Dendritic cell treated with granulocyte-macrophage colony-stimulating factor and Interleukin-4, amounts not matched to agents 40 ng/mL and 50 ng/mL, for 4 days (primary cell): ENCODE measurements around the gene GLIS2.

Experiments used
- H3K27ac Mint-ChIP-seq: one replicate; pipeline ENCODE4 v1.8.0; 2022; ENCODE audit warnings: mild to moderate bottlenecking, mixed read lengths
- H3K27me3 Mint-ChIP-seq: one replicate; pipeline ENCODE4 v1.8.0; 2022; ENCODE audit warnings: mild to moderate bottlenecking, mixed read lengths
- H3K36me3 Mint-ChIP-seq: one replicate; pipeline ENCODE4 v1.8.0; 2022; ENCODE audit warnings: low read depth, mixed read lengths
- H3K4me1 Mint-ChIP-seq: one replicate; pipeline ENCODE4 v1.8.0; 2022; ENCODE audit warnings: low read depth, mixed read lengths
- H3K4me3 Mint-ChIP-seq: one replicate; pipeline ENCODE4 v1.8.0; 2022; ENCODE audit warnings: mild to moderate bottlenecking, moderate library complexity, mixed read lengths
- H3K9me3 Mint-ChIP-seq: one replicate; pipeline ENCODE4 v1.8.0; 2022; ENCODE audit warnings: mixed read lengths
- intact Hi-C: fragments of 100-400 bp; cut with micrococcal nuclease; formaldehyde crosslinking; loops from one replicate; pipeline ENCODE4 v1.15.0; 2022

The GLIS2 gene

DNA sequence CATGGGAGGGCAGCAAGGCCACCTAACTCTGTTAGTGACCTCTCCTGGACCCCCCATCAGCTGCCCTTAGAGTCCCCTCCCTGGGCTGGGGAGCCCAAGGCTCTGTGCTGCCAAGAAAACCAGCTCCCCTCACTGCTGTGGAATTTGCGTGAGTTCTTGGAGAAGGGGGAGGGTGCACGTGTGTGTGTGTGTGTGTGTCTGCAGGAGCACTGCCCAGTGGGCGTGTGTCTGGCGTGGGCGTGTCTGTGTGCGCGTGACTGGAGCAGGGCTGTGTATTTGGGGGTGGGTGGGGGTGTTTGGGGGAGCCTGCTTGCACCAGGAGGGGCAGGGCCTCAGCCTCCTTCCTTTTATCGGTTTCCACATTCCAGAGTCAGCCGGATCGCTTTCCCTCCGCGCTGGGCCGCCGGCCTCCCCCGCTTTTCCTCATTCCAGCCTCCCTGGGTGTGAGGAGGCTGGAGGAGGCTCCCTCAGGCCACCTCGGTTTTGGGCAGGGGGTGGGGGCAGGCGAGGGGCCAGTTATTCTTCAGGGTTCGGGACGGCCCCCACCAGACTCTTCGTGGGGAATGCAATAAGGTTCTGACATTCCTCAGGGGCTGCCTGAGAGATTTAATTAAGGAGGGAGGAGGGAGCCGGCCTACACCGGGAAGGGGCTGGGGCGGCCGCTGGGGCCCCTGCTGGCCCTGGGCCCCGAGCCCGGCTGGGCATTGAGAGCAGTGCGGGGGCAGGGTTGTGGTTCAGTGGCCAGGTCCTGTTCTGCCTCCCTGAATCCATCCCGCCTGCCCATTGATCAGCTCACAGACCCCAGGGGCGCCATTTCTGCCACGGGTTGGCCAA, 58.3 kb downstream of the GLIS2 start:
- Mint-ChIP-seq H3K9me3 (no peaks in the 10 kb centered on the region), H3K4me1 (peaks cover 63% of the 10 kb centered on the region)
- intact Hi-C loops = no loop called here

DNA sequence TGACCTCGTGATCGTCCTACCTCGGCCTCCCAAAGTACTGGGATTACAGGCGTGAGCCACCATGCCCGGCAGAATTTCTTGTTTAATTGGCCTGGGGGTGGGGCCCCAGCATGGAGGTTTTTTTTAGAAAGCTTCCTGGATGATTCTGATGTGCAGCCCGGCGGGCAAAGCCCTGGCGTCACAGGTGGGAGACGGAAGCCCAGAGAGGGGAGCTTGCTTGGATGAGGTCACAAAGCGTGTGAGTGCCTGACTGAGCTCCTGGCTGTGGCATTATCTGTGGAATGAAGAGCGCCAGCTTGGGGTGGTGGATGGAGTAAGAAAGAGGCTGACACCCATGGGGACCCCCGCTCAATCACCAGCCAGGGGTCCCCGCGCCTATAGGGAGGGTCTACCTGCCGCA, 59.9 kb downstream of the GLIS2 start:
- H3K36me3 Mint-ChIP-seq = peaks cover 87% of the 10 kb centered on the region
- intact Hi-C loops = no loop called here
- H3K4me1 Mint-ChIP-seq = peaks cover 54% of the 10 kb centered on the region
- no peak overlapping the region for H3K27ac Mint-ChIP-seq
- no peaks in the 10 kb centered on the region for H3K27me3 Mint-ChIP-seq
- H3K4me3 Mint-ChIP-seq = no peak overlapping the region
- H3K9me3 Mint-ChIP-seq = no peaks in the 10 kb centered on the region

More for the DNA sequence above, 58.3 kb downstream of the GLIS2 start:
- Mint-ChIP-seq H3K27me3 (no peaks in the 10 kb centered on the region), H3K36me3 (peaks cover 87% of the 10 kb centered on the region), H3K27ac (no peak overlapping the region), H3K4me3 (no peak overlapping the region)

DNA sequence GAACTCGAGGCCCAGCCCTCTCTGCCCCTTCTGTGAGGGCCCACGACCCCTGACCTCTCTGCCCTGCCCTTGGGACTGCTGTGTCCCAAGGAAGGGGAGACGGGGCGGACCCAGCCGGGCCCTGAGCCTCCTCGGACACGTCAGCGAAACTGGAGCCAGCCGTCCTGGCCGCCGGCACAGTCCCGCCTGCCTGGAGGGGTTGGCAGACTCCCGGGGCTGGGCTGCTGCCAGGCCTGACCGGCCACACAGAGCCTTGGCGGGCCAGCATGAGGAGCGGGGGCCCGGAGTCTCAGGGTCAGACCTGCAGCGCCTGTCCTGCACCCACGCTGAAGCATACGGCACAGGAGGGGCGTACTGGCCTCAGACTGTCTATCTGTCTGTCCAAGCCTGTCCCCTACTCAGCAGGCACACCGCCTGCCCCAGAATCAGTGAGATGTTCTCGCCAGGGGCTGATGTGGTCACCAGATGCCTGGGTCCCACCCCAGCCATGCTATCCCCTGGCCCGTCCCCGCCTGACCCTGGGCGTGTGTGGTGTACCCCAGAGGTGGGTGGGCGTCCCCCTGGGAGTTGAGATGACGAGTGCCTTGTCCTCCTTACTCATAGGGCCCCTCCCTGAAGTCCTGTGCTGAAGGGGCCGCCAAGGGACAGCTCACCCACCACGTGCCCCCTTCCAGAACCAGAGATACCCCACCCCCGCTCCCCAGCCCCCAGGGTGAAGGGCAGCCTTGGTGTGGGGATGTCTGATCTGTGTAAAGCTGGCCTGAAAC, 60.4 kb downstream of the GLIS2 start:
- Mint-ChIP-seq H3K4me1 (peaks cover 50% of the 10 kb centered on the region), H3K27me3 (no peaks in the 10 kb centered on the region), H3K4me3 (no peak overlapping the region), H3K36me3 (peaks cover 87% of the 10 kb centered on the region), H3K9me3 (no peaks in the 10 kb centered on the region), H3K27ac (peak overlapping the region; percentile 12)
- intact Hi-C loops = no loop called here

DNA sequence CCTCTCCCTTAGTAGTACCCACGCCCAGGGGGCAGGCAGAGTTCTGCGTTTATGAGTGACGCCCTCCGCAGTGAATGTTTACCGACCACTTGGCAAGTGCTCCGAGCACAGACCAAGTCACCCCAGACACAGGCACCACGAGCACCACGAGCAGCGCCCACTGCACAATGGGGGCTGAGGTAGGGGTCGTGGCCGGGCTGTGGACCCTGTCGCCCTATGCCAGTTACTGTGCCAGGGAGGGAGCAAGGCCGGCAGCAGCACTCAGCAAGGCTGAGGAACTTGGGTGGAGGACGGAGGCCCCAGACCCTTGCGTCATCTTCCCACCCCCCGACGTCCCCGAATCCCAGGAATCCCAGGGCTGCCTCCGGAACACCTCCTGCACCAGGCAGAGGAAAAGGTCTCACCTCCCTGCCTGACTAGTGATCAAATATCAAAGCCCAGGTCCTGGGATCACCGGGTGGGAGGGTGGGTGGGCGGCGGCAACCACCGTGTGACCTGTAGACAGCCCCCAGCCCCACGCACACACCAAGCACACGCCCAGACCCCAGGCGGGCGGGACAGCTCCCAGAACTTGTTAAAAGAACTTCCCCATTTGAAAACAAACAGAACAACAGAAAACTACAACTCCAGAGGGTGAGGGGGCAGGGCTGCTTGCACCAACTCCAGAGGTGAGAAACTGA, 61.2 kb downstream of the GLIS2 start:
- Mint-ChIP-seq H3K4me1 (peaks cover 48% of the 10 kb centered on the region), H3K27me3 (no peaks in the 10 kb centered on the region), H3K9me3 (no peaks in the 10 kb centered on the region), H3K36me3 (peaks cover 94% of the 10 kb centered on the region), H3K4me3 (no peak overlapping the region), H3K27ac (peak overlapping the region; percentile 12)
- intact Hi-C loops = no loop called here

DNA sequence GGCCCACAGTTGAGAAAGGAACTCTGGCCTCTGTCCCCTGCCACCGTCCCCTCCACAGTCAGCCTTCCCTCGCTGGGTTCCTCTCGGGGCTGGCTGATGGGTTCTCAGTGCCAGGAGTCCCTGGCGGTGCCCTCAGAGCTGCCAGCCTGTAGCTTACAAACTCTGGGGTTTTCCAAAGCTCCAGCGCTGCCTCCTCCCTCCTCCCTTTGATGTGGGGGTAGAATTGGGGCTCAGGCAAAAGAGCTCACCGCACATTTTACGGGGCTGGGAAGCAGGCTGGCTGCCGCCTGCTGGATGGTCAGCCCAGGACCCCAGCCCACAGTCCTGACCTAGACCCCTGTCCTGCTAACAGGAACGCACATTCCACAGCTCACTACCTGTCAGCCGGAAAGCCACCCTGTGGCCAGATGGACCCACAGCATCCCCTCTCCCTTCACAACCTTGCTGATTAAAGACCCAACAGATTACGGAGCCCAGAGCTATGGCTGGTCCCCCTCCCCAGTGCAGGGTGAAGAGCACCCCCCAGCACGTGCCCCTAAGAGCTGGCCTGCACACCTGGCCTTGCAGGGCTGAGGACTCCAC, 61.8 kb downstream of the GLIS2 start:
- Mint-ChIP-seq H3K36me3 (peaks cover 100% of the 10 kb centered on the region), H3K27ac (no peak overlapping the region), H3K4me1 (peaks cover 41% of the 10 kb centered on the region), H3K27me3 (no peaks in the 10 kb centered on the region), H3K4me3 (no peak overlapping the region), H3K9me3 (no peaks in the 10 kb centered on the region)
- intact Hi-C loops = no loop called here

DNA sequence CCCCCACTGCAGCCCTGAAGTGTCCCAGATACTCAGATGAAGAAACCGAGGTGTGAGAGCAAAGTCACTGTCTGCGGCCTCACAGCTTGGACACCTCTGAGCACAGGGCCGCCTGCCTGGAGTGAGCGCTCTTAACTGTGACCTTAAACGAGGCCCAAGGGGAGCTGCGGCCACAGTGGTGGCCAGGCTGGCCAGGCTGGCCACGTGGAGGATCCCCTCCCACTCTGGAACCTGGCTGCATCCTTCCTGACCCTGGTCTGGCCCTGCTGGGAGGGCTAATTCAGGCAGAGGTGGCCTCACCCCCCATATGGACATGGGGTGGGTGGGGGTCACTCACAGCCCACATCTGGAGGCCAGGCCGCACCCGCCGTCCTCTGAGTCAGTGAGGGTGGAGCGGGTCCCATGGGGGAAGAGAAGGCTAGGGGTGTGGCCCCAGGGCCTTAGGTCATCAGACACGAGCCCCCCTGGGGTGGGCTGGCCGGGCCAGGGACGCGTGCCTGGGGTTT, 62.3 kb downstream of the GLIS2 start:
- intact Hi-C loops = no loop called here
- H3K27me3 Mint-ChIP-seq = no peaks in the 10 kb centered on the region
- no peaks in the 10 kb centered on the region for H3K9me3 Mint-ChIP-seq
- no peak overlapping the region for H3K4me3 Mint-ChIP-seq
- peaks cover 36% of the 10 kb centered on the region for H3K4me1 Mint-ChIP-seq
- H3K36me3 Mint-ChIP-seq = peaks cover 100% of the 10 kb centered on the region
- no peak overlapping the region for H3K27ac Mint-ChIP-seq

DNA sequence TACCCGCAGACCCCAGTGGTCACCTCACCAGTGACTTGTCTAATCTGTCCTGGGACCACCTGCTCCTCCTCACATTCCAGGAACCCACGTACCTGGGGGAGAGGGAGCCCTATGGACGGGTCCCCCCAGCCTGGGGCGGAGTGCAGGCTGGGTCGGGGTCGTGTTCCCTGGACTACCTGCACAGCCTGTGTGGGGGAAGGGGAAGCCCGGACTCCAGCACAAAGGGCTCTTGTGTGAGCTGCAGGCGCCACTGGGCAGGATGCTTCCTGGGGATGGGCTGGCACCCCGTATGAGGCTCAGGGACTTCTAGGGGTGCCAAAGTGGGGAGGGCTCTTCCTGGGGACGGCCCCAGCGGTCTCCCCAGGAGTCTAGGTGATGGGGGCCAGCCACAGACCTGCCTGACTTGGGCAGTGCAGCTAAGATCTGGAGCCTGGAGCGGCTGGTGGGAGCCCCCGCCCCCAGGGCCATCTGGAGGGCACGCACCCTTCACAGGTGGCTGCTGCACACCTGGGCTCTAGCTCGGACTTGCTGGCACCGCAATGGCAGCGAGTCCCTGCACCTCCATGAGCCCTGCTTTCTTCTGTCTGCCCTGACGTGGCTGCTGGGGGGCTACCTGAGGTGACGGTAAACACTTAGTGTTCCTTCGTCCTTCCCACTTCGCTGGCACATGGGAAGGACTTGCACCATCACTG, 63.3 kb downstream of the GLIS2 start:
- Mint-ChIP-seq H3K4me1 (peaks cover 27% of the 10 kb centered on the region), H3K4me3 (no peak overlapping the region), H3K27me3 (no peaks in the 10 kb centered on the region), H3K27ac (no peak overlapping the region), H3K36me3 (peaks cover 100% of the 10 kb centered on the region), H3K9me3 (no peaks in the 10 kb centered on the region)
- intact Hi-C loops = no loop called here

DNA sequence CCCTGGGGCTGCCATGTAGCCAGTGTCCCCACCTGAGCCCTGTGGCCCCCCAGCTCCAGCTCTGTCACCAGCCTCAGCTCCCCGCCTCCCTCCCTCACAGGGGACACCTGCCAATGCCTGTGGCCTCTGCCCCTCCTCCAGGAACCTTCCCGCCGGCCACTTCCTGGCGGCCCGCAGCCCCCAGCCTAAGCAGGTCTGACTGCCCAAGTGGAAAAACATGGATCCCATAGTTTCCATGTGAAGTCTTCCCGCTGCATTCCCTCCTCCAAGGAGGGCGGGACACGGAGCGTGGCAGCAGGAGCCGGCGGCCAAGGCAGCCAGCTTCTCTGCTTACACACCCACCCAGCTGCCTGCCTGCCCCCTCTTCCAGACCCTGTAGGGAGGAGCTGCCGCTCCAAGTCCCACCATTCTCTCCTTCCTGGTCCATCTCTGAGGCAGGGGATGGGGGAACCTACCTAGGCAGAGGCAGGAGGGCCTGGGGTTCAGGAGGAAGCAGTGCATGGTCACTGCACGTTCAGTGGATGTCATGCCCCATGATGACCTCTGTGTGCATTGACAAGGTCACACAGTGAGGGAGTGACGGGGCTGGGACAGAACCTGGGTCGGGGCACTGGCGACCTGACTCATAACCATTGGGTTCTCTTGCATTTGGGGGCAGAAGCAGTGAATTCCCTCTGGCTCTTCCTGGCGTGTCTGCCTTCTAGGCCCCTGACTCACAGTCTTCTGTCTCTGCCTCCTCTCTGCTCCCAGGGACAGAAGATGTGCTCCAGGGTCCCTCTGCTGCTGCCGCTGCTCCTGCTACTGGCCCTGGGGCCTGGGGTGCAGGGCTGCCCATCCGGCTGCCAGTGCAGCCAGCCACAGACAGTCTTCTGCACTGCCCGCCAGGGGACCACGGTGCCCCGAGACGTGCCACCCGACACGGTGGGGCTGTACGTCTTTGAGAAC, 64.5 kb downstream of the GLIS2 start:
- H3K4me1 Mint-ChIP-seq = peaks cover 20% of the 10 kb centered on the region
- intact Hi-C loops = no loop called here
- no peak overlapping the region for H3K4me3 Mint-ChIP-seq
- H3K27me3 Mint-ChIP-seq = no peaks in the 10 kb centered on the region
- H3K9me3 Mint-ChIP-seq = no peaks in the 10 kb centered on the region
- no peak overlapping the region for H3K27ac Mint-ChIP-seq
- peaks cover 100% of the 10 kb centered on the region for H3K36me3 Mint-ChIP-seq

DNA sequence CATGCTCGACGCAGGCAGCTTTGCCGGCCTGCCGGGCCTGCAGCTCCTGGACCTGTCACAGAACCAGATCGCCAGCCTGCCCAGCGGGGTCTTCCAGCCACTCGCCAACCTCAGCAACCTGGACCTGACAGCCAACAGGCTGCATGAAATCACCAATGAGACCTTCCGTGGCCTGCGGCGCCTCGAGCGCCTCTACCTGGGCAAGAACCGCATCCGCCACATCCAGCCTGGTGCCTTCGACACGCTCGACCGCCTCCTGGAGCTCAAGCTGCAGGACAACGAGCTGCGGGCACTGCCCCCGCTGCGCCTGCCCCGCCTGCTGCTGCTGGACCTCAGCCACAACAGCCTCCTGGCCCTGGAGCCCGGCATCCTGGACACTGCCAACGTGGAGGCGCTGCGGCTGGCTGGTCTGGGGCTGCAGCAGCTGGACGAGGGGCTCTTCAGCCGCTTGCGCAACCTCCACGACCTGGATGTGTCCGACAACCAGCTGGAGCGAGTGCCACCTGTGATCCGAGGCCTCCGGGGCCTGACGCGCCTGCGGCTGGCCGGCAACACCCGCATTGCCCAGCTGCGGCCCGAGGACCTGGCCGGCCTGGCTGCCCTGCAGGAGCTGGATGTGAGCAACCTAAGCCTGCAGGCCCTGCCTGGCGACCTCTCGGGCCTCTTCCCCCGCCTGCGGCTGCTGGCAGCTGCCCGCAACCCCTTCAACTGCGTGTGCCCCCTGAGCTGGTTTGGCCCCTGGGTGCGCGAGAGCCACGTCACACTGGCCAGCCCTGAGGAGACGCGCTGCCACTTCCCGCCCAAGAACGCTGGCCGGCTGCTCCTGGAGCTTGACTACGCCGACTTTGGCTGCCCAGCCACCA, 65.4 kb downstream of the GLIS2 start:
- intact Hi-C loops = no loop called here
- Mint-ChIP-seq H3K27me3 (no peaks in the 10 kb centered on the region), H3K27ac (no peak overlapping the region), H3K4me3 (no peak overlapping the region), H3K9me3 (no peaks in the 10 kb centered on the region), H3K4me1 (peaks cover 20% of the 10 kb centered on the region), H3K36me3 (peaks cover 100% of the 10 kb centered on the region)

DNA sequence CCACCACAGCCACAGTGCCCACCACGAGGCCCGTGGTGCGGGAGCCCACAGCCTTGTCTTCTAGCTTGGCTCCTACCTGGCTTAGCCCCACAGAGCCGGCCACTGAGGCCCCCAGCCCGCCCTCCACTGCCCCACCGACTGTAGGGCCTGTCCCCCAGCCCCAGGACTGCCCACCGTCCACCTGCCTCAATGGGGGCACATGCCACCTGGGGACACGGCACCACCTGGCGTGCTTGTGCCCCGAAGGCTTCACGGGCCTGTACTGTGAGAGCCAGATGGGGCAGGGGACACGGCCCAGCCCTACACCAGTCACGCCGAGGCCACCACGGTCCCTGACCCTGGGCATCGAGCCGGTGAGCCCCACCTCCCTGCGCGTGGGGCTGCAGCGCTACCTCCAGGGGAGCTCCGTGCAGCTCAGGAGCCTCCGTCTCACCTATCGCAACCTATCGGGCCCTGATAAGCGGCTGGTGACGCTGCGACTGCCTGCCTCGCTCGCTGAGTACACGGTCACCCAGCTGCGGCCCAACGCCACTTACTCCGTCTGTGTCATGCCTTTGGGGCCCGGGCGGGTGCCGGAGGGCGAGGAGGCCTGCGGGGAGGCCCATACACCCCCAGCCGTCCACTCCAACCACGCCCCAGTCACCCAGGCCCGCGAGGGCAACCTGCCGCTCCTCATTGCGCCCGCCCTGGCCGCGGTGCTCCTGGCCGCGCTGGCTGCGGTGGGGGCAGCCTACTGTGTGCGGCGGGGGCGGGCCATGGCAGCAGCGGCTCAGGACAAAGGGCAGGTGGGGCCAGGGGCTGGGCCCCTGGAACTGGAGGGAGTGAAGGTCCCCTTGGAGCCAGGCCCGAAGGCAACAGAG, 66.3 kb downstream of the GLIS2 start:
- Mint-ChIP-seq H3K9me3 (no peaks in the 10 kb centered on the region), H3K27me3 (no peaks in the 10 kb centered on the region), H3K4me3 (no peak overlapping the region), H3K4me1 (peaks cover 20% of the 10 kb centered on the region), H3K36me3 (peaks cover 100% of the 10 kb centered on the region), H3K27ac (no peak overlapping the region)
- intact Hi-C loops = no loop called here

DNA sequence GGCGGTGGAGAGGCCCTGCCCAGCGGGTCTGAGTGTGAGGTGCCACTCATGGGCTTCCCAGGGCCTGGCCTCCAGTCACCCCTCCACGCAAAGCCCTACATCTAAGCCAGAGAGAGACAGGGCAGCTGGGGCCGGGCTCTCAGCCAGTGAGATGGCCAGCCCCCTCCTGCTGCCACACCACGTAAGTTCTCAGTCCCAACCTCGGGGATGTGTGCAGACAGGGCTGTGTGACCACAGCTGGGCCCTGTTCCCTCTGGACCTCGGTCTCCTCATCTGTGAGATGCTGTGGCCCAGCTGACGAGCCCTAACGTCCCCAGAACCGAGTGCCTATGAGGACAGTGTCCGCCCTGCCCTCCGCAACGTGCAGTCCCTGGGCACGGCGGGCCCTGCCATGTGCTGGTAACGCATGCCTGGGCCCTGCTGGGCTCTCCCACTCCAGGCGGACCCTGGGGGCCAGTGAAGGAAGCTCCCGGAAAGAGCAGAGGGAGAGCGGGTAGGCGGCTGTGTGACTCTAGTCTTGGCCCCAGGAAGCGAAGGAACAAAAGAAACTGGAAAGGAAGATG, 67.0 kb downstream of the GLIS2 start:
- Mint-ChIP-seq H3K4me3 (no peak overlapping the region), H3K27me3 (no peaks in the 10 kb centered on the region), H3K36me3 (peaks cover 100% of the 10 kb centered on the region), H3K4me1 (peaks cover 14% of the 10 kb centered on the region), H3K27ac (no peak overlapping the region), H3K9me3 (no peaks in the 10 kb centered on the region)
- intact Hi-C loops = no loop called here
